OCI-LY7 (cell line): ENCODE data around the gene EPB41L4B.

Source experiments
- EZH2phosphoT487 ChIP-seq: fragments of 200-600 bp; sonication (generic); IDR thresholded peaks from 2 replicates; pipeline ENCODE4 v1.6.1; 2018; ENCODE audit warnings: low read depth, borderline replicate concordance, mild to moderate bottlenecking, mixed run types, antibody characterized with exemption, low read length, moderate library complexity, mixed read lengths
- TF ChIP-seq, protein P1 (sequence below): fragments of 200-600 bp; sonication (generic); conservative IDR thresholded peaks from 2 replicates; pipeline ENCODE4 v1.5.1; 2014; ENCODE audit warnings: mild to moderate bottlenecking, antibody characterized with exemption, low read length, moderate library complexity, mixed read lengths

DNA sequence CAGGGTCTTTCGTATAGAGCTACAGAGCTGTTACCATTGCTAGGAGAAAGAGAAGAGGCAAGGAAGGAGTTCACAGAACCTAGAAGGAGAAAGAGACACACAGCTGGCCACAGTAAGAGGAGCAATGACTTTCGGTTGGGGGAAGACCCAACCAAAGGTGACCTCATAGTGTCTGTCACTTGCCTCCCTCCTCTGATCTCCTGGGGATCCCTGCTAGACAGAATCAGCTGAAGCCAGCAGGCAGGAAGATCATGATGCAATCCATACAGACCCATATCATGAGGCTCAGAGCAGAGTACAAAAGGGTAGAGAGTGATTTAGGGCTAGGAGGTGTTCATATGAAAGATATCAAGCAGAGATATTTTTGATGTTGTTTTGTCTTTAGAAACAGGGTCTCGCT is 26.0 kb upstream of the EPB41L4B start:
- TF ChIP-seq, protein P1, sequence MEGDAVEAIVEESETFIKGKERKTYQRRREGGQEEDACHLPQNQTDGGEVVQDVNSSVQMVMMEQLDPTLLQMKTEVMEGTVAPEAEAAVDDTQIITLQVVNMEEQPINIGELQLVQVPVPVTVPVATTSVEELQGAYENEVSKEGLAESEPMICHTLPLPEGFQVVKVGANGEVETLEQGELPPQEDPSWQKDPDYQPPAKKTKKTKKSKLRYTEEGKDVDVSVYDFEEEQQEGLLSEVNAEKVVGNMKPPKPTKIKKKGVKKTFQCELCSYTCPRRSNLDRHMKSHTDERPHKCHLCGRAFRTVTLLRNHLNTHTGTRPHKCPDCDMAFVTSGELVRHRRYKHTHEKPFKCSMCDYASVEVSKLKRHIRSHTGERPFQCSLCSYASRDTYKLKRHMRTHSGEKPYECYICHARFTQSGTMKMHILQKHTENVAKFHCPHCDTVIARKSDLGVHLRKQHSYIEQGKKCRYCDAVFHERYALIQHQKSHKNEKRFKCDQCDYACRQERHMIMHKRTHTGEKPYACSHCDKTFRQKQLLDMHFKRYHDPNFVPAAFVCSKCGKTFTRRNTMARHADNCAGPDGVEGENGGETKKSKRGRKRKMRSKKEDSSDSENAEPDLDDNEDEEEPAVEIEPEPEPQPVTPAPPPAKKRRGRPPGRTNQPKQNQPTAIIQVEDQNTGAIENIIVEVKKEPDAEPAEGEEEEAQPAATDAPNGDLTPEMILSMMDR = no peak
- no peak for TF ChIP-seq EZH2phosphoT487
